Vagina (tissue), 2 donors: ENCODE data around the gene KLRB1.

ENCODE experiments used
- CTCF ChIP-seq, 3 experiments: fragments of 450-650 bp in 2 of 3; fragments of 200-600 bp in 1 of 3; sonication (generic) in 1 of 3; IDR thresholded peaks; one replicate each; pipeline ENCODE4 v1.5.1; 2017 to 2019; ENCODE audit warnings: antibody characterized with exemption in 3 of 3, mild to moderate bottlenecking in 2 of 3, moderate library complexity in 2 of 3
- POLR2AphosphoS5 ChIP-seq, 2 donors: sonication (generic); formaldehyde crosslinking; IDR thresholded peaks; one replicate each; pipeline ENCODE4 v1.9.0; 2017; ENCODE audit warnings: antibody characterized with exemption in 2 of 2, mild to moderate bottlenecking in 2 of 2, low read depth in 1 of 2; ENCODE audit not compliant: insufficient read depth in 1 of 2

GRCh38 chr12:9648701-9649531, 41.2 kb upstream of the KLRB1 start:
- TF ChIP-seq CTCF (IDR thresholded peaks at IDR 0.05) (no peak), POLR2AphosphoS5 (IDR thresholded peaks at IDR 0.05; ENCODE audit: insufficient read depth in 1 of 2, low read depth in 1 of 2) (no peak)
